WERI-Rb-1 (cell line): Measurements from ENCODE around the gene PIAS1.
"Not testable (repeated sequence)": the region's sequence is repeated elsewhere in the genome, so short reads cannot be mapped to it uniquely, and the experiment has no call there.

Experiments
- DNase-seq: peaks from one replicate; pipeline ENCODE4 v3.0.0-alpha.2; 2020
- H3K27ac ChIP-seq: fragments of 250-450 bp; sonication (Bioruptor Pico); 2 replicates; pipeline ENCODE4 v1.5.1; 2020; ENCODE audit warnings: mild to moderate bottlenecking, moderate library complexity
- H3K27me3 ChIP-seq: fragments of 250-450 bp; sonication (Bioruptor Pico); 2 replicates; pipeline ENCODE4 v1.5.1; 2021; ENCODE audit warnings: mild to moderate bottlenecking, low read depth, moderate library complexity; ENCODE audit not compliant: insufficient read depth, severe bottlenecking
- H3K36me3 ChIP-seq: fragments of 250-450 bp; sonication (Bioruptor Pico); 2 replicates; pipeline ENCODE4 v1.5.1; 2020; ENCODE audit warnings: mild to moderate bottlenecking, moderate library complexity
- H3K4me3 ChIP-seq: 2 replicates; pipeline ENCODE4 v1.5.1; 2011; ENCODE audit warnings: low read depth, mild to moderate bottlenecking, control low read depth, low read length
- H3K9me3 ChIP-seq: fragments of 250-450 bp; sonication (Bioruptor Pico); 2 replicates; pipeline ENCODE4 v1.5.1; 2021; ENCODE audit warnings: mild to moderate bottlenecking, moderate library complexity; ENCODE audit not compliant: severe bottlenecking
- TF ChIP-seq, protein P1 (sequence below): IDR thresholded peaks from 2 replicates; pipeline ENCODE4 v1.5.1; 2011; ENCODE audit warnings: low read depth, mild to moderate bottlenecking, control low read depth, inconsistent platforms, low read length

The PIAS1 gene

GRCh38 chr15:68217341-68217740, 163.2 kb downstream of the PIAS1 start:
- Histone ChIP-seq H3K36me3 (peaks cover 80% of the 10 kb centered on the region), H3K9me3 (peaks cover 3% of the 10 kb centered on the region), H3K27ac (no peak overlapping the region), H3K4me3 (no peak overlapping the region), H3K27me3 (no peaks in the 10 kb centered on the region)
- DNase-seq: no peak
- TF ChIP-seq, protein P1, sequence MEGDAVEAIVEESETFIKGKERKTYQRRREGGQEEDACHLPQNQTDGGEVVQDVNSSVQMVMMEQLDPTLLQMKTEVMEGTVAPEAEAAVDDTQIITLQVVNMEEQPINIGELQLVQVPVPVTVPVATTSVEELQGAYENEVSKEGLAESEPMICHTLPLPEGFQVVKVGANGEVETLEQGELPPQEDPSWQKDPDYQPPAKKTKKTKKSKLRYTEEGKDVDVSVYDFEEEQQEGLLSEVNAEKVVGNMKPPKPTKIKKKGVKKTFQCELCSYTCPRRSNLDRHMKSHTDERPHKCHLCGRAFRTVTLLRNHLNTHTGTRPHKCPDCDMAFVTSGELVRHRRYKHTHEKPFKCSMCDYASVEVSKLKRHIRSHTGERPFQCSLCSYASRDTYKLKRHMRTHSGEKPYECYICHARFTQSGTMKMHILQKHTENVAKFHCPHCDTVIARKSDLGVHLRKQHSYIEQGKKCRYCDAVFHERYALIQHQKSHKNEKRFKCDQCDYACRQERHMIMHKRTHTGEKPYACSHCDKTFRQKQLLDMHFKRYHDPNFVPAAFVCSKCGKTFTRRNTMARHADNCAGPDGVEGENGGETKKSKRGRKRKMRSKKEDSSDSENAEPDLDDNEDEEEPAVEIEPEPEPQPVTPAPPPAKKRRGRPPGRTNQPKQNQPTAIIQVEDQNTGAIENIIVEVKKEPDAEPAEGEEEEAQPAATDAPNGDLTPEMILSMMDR: no peak

- Histone ChIP-seq H3K4me3 (no peak overlapping the region), H3K9me3 (peaks cover 3% of the 10 kb centered on the region), H3K36me3 (peaks cover 74% of the 10 kb centered on the region), H3K27ac (no peak overlapping the region), H3K27me3 (no peaks in the 10 kb centered on the region)
- DNase-seq: no peak
- TF ChIP-seq, protein P1: no peak
Measured at GRCh38 chr15:68218331-68218730, 164.2 kb downstream of the PIAS1 start.

- Histone ChIP-seq H3K27ac (no peak overlapping the region), H3K27me3 (no peaks in the 10 kb centered on the region), H3K4me3 (no peak overlapping the region), H3K36me3 (peaks cover 72% of the 10 kb centered on the region), H3K9me3 (peaks cover 3% of the 10 kb centered on the region)
- DNase-seq: no peak
- TF ChIP-seq, protein P1: no peak
Measured at GRCh38 chr15:68218847-68219798, 165.0 kb downstream of the PIAS1 start.

DNA sequence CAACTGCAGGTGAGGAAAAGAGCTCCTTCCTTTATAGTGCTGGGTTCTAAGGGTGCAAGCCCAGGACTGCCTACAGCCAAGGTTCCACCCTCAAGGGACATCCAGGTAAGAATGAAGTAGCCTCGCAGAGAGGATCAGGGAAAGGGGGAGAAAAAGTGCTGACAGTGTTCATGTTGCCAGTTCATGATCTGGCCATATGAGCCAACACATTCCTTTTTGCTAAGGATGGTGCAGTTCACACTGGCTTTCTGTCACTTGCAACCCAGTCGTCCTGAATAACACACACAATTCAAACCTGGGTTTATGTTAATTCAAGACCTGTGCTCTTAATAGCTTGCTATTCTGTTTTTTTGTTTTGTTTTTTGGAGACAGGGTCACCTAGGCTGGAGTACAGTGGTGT, 166.4 kb downstream of the PIAS1 start:
- peaks cover 71% of the 10 kb centered on the region for H3K36me3 ChIP-seq

GRCh38 chr15:68220967-68221366, 166.9 kb downstream of the PIAS1 start:
- TF ChIP-seq, protein P1: no peak
- Histone ChIP-seq H3K36me3 (peaks cover 70% of the 10 kb centered on the region), H3K27ac (no peak overlapping the region), H3K9me3 (peaks cover 3% of the 10 kb centered on the region), H3K4me3 (no peak overlapping the region), H3K27me3 (no peaks in the 10 kb centered on the region)
- DNase-seq: no peak

More for the DNA sequence above, 166.4 kb downstream of the PIAS1 start:
- no peak for DNase-seq
- Histone ChIP-seq H3K4me3 (no peak overlapping the region), H3K9me3 (peaks cover 3% of the 10 kb centered on the region), H3K27ac (no peak overlapping the region), H3K27me3 (no peaks in the 10 kb centered on the region)
- TF ChIP-seq, protein P1: no peak

DNA sequence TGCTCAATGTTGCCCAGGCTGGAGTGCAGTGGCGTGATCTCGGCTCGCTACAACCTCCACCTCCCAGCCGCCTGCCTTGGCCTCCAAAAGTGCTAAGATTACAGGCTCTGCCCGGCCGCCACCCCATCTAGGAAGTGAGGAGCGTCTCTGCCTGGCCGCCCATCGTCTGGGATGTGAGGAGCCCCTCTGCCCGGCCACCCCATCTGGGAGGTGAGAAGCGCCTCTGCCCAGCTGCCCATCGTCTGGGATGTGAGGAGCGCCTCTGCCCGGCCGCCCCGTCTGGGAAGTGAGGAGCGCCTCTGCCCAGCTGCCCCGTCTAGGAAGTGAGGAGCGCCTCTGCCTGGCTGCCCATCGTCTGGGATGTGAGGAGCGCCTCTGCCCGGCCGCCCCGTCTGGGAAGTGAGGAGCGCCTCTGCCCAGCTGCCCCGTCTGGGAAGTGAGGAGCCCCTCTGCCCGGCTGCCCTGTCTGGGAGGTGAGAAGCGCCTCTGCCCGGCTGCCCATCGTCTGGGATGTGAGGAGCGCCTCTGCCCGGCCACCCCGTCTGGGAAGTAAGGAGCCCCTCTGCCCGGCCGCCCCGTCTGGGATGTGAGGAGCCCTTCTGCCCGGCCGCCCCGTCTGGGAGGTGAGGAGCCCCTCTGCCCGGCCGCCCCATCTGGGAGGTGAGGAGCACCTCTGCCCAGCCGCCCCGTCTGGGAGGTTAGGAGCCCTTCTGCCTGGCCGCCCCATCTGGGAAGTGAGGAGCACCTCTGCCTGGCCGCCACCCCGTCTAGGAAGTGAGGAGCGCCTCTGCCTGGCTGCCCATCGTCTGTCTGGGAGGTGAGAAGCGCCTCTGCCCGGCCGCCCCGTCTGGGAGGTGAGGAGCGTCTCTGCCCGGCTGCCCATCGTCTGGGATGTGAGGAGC, 167.7 kb downstream of the PIAS1 start:
- peaks cover 67% of the 10 kb centered on the region for H3K36me3 ChIP-seq
- H3K27me3 ChIP-seq, H3K9me3 ChIP-seq, DNase-seq, H3K27ac ChIP-seq, H3K4me3 ChIP-seq: not testable (repeated sequence)

- H3K4me3 ChIP-seq, H3K27ac ChIP-seq, H3K27me3 ChIP-seq, DNase-seq, H3K9me3 ChIP-seq: not testable (repeated sequence)
- H3K36me3 ChIP-seq: peaks cover 66% of the 10 kb centered on the region
Measured at GRCh38 chr15:68222432-68222743, 168.3 kb downstream of the PIAS1 start.
